ENCODE results near the gene EME1. TPM values are rescaled to one million over a fixed set of nuclear protein-coding genes. Genes with fewer than 3 reads are reported as not detected.
A peak's percentile ranks its signal among the peaks of the same experiment; 100 is the strongest.

Gene EME1
- total and polyA plus RNA-seq, 2 of the 13 experiments (the other 11 are each of a cell fraction or from before 2014, with no cell fraction given), result 20.7 to 24.6 TPM

DNA sequence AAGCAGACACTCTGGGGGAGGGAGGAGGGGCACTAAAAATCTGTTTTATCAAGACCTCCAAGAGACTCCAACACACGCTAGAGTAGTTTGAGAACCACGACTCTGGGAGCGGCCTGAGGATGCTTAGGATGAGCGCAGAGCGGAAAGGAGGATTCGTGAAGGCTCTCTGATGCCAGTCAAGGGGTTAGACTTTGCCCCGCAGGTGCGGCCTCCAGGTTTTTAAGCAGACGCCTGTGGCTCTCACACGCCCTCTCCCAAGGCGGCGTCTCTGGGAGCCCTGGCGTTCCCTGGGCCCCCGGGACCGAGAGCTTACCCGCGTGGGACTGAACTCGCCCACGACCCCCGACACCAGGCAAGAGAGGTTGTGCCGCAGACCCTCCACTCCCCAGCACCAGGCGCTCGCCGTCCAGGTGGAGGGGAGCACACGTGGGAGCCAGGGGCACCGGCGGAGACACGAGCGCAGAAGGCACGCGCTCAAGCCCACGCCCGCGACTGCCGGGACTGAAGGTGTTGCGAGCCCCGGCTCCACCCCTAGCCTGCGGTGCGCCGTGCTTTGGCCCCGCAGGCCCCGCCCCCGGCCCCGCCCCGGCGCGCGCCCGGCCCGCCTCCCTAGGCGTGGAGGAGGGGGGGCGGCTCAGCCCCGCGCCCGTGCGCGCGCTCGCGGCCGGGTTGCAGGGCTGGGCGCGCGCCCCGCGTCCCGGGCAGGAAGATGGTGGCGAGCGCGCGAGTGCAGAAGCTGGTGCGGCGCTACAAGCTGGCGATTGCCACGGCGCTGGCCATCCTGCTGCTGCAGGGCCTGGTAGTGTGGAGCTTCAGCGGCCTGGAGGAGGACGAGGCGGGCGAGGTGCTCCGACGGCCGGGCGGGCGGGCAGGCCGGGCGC, 27.4 kb upstream of the EME1 start, which contains the start of gene XYLT2 (continued):
- TF ChIP-seq JUNB (CRISPR knock-in tag; IDR thresholded peaks at IDR 0.05; ENCODE audit: borderline replicate concordance) (no peak), ZSCAN20 (CRISPR knock-in tag; IDR thresholded peaks at IDR 0.05; ENCODE audit: borderline replicate concordance) (peak; percentile 77; the same call in 1 of the 2 replicates), ZNF572 (CRISPR knock-in tag; IDR thresholded peaks at IDR 0.05) (peak; percentile 79; the same call in 1 of the 2 replicates), SCMH1 (CRISPR knock-in tag; IDR thresholded peaks at IDR 0.05; ENCODE audit: borderline replicate concordance) (no peak), SP1 (IDR thresholded peaks at IDR 0.05) (no peak), SP1 (CRISPR knock-in tag; IDR thresholded peaks at IDR 0.05) (peak; percentile 56), ZNF709 (CRISPR knock-in tag; IDR thresholded peaks at IDR 0.05) (peak; percentile 35; the same call in 1 of the 2 replicates), PHF20 (CRISPR knock-in tag; IDR thresholded peaks at IDR 0.05) (no peak; the same call in 1 of the 2 replicates), POLR2A (IDR thresholded peaks at IDR 0.05; ENCODE audit: insufficient read depth in 1 of 2, low read depth in 2 of 2, low read length in 2 of 2) (peak; percentile 64 to 98; a peak in 3 of 4 replicates), ZNF24 (IDR thresholded peaks at IDR 0.05) (no peak), SOX5 (CRISPR knock-in tag; IDR thresholded peaks at IDR 0.05; ENCODE audit: borderline replicate concordance) (no peak), HDAC1 (CRISPR knock-in tag; IDR thresholded peaks at IDR 0.05) (no peak; the same call in 1 of the 2 replicates), RBM22 (optimal IDR thresholded peaks at IDR 0.05; ENCODE audit: low read length) (no peak), ZNF234 (CRISPR knock-in tag; conservative IDR thresholded peaks at IDR 0.05) (peak; percentile 74; the same call in 1 of the 2 replicates)
- TF ChIP-seq, protein P1, sequence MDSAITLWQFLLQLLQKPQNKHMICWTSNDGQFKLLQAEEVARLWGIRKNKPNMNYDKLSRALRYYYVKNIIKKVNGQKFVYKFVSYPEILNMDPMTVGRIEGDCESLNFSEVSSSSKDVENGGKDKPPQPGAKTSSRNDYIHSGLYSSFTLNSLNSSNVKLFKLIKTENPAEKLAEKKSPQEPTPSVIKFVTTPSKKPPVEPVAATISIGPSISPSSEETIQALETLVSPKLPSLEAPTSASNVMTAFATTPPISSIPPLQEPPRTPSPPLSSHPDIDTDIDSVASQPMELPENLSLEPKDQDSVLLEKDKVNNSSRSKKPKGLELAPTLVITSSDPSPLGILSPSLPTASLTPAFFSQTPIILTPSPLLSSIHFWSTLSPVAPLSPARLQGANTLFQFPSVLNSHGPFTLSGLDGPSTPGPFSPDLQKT (CRISPR knock-in tag; IDR thresholded peaks at IDR 0.05; ENCODE audit: borderline replicate concordance), result no peak
- TF ChIP-seq, protein P2, sequence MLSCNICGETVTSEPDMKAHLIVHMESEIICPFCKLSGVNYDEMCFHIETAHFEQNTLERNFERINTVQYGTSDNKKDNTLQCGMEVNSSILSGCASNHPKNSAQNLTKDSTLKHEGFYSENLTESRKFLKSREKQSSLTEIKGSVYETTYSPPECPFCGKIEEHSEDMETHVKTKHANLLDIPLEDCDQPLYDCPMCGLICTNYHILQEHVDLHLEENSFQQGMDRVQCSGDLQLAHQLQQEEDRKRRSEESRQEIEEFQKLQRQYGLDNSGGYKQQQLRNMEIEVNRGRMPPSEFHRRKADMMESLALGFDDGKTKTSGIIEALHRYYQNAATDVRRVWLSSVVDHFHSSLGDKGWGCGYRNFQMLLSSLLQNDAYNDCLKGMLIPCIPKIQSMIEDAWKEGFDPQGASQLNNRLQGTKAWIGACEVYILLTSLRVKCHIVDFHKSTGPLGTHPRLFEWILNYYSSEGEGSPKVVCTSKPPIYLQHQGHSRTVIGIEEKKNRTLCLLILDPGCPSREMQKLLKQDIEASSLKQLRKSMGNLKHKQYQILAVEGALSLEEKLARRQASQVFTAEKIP (CRISPR knock-in tag; IDR thresholded peaks at IDR 0.05; ENCODE audit: borderline replicate concordance), result no peak
- TF ChIP-seq, protein P3, sequence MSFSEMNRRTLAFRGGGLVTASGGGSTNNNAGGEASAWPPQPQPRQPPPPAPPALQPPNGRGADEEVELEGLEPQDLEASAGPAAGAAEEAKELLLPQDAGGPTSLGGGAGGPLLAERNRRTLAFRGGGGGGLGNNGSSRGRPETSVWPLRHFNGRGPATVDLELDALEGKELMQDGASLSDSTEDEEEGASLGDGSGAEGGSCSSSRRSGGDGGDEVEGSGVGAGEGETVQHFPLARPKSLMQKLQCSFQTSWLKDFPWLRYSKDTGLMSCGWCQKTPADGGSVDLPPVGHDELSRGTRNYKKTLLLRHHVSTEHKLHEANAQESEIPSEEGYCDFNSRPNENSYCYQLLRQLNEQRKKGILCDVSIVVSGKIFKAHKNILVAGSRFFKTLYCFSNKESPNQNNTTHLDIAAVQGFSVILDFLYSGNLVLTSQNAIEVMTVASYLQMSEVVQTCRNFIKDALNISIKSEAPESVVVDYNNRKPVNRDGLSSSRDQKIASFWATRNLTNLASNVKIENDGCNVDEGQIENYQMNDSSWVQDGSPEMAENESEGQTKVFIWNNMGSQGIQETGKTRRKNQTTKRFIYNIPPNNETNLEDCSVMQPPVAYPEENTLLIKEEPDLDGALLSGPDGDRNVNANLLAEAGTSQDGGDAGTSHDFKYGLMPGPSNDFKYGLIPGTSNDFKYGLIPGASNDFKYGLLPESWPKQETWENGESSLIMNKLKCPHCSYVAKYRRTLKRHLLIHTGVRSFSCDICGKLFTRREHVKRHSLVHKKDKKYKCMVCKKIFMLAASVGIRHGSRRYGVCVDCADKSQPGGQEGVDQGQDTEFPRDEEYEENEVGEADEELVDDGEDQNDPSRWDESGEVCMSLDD (CRISPR knock-in tag; IDR thresholded peaks at IDR 0.05; ENCODE audit: borderline replicate concordance), result peak; percentile 46; the same call in 1 of the 2 replicates
- TF ChIP-seq, protein P4, sequence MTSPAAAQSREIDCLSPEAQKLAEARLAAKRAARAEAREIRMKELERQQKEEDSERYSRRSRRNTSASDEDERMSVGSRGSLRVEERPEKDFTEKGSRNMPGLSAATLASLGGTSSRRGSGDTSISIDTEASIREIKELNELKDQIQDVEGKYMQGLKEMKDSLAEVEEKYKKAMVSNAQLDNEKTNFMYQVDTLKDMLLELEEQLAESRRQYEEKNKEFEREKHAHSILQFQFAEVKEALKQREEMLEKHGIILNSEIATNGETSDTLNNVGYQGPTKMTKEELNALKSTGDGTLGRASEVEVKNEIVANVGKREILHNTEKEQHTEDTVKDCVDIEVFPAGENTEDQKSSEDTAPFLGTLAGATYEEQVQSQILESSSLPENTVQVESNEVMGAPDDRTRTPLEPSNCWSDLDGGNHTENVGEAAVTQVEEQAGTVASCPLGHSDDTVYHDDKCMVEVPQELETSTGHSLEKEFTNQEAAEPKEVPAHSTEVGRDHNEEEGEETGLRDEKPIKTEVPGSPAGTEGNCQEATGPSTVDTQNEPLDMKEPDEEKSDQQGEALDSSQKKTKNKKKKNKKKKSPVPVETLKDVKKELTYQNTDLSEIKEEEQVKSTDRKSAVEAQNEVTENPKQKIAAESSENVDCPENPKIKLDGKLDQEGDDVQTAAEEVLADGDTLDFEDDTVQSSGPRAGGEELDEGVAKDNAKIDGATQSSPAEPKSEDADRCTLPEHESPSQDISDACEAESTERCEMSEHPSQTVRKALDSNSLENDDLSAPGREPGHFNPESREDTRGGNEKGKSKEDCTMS (CRISPR knock-in tag; conservative IDR thresholded peaks at IDR 0.05), result no peak
- TF ChIP-seq, protein P5, sequence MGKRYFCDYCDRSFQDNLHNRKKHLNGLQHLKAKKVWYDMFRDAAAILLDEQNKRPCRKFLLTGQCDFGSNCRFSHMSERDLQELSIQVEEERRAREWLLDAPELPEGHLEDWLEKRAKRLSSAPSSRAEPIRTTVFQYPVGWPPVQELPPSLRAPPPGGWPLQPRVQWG (CRISPR knock-in tag; IDR thresholded peaks at IDR 0.05; ENCODE audit: borderline replicate concordance, low read depth), result no peak
